H1 (cell line): ENCODE data around the gene RNF212.

Experiments
- CHD2 ChIP-seq: IDR thresholded peaks from 2 replicates; pipeline ENCODE4 v1.6.1; 2012; ENCODE audit warnings: low read length, improper control_type of control experiment
- CREB1 ChIP-seq: IDR thresholded peaks from 2 replicates; pipeline ENCODE4 v1.6.1; 2012; ENCODE audit warnings: inconsistent platforms
- CTBP2 ChIP-seq: IDR thresholded peaks from 2 replicates; pipeline ENCODE4 v1.7.0; 2011; ENCODE audit warnings: borderline replicate concordance, mild to moderate bottlenecking, moderate library complexity, mixed read lengths, low read length; ENCODE audit not compliant: insufficient read depth, insufficient read length
- CTCF ChIP-seq, 3 experiments: IDR thresholded peaks; 1 replicate in 2 of 3; 2 replicates in 1 of 3; pipeline versions ENCODE4 v1.5.1 to v1.6.1; 2011; ENCODE audit warnings: low read length in 3 of 3, mild to moderate bottlenecking in 3 of 3, inconsistent platforms in 2 of 3, low read depth in 1 of 3, moderate library complexity in 1 of 3; ENCODE audit not compliant: insufficient read depth in 1 of 3; ENCODE audit errors: control extremely low read depth in 1 of 3
- HDAC2 ChIP-seq, 2 experiments: fragments of 300-600 bp in 1 of 2; sonication (generic) in 1 of 2; IDR thresholded peaks; 2 replicates each; pipeline ENCODE4 v1.6.1; 2011 to 2012; ENCODE audit warnings: low read depth in 2 of 2, low read length in 2 of 2, mild to moderate bottlenecking in 2 of 2, moderate library complexity in 2 of 2, borderline replicate concordance in 1 of 2, inconsistent platforms in 1 of 2
- JUND ChIP-seq: IDR thresholded peaks from 2 replicates; pipeline ENCODE4 v1.6.1; 2011; ENCODE audit warnings: mild to moderate bottlenecking, improper control_type of control experiment, low read length
- NRF1 ChIP-seq: IDR thresholded peaks from 2 replicates; pipeline ENCODE4 v1.6.1; 2011; ENCODE audit warnings: mild to moderate bottlenecking, low read depth, low read length, improper control_type of control experiment
- POLR2A ChIP-seq, 2 experiments: IDR thresholded peaks; 1 replicate in 1 of 2; 2 replicates in 1 of 2; pipeline ENCODE4 v1.6.1; 2011; ENCODE audit warnings: low read depth in 2 of 2, low read length in 2 of 2, mild to moderate bottlenecking in 2 of 2; ENCODE audit errors: control extremely low read depth in 1 of 2
- RAD21 ChIP-seq, 2 experiments: IDR thresholded peaks in 1 of 2; conservative IDR thresholded peaks in 1 of 2; 2 replicates each; pipeline ENCODE4 v1.6.1; 2011; ENCODE audit warnings: low read depth in 2 of 2, low read length in 2 of 2, improper control_type of control experiment in 1 of 2, inconsistent platforms in 1 of 2, mild to moderate bottlenecking in 1 of 2, moderate library complexity in 1 of 2
- SP1 ChIP-seq: IDR thresholded peaks from 2 replicates; pipeline ENCODE4 v1.6.1; 2011; ENCODE audit warnings: low read depth, low read length
- SRF ChIP-seq: IDR thresholded peaks from 2 replicates; pipeline ENCODE4 v1.6.1; 2011; ENCODE audit warnings: mild to moderate bottlenecking, low read depth, low read length, moderate library complexity
- TCF12 ChIP-seq: IDR thresholded peaks from 2 replicates; pipeline ENCODE4 v1.6.1; 2011; ENCODE audit warnings: low read depth, mild to moderate bottlenecking, low read length
- YY1 ChIP-seq: IDR thresholded peaks from 2 replicates; pipeline ENCODE4 v1.6.1; 2011; ENCODE audit warnings: low read depth, mild to moderate bottlenecking, low read length

GRCh38 chr4:1099684-1100335, 13.6 kb downstream of the RNF212 start:
- no peak for TF ChIP-seq CTCF (IDR thresholded peaks at IDR 0.05; ENCODE audit: control extremely low read depth in 1 of 3, insufficient read depth in 1 of 3, low read depth in 1 of 3, low read length in 3 of 3)
- no peak for TF ChIP-seq SRF
- TF ChIP-seq HDAC2 (IDR thresholded peaks at IDR 0.05; ENCODE audit: borderline replicate concordance in 1 of 2, low read depth in 2 of 2, low read length in 2 of 2), result no peak
- no peak for TF ChIP-seq POLR2A (IDR thresholded peaks at IDR 0.05; ENCODE audit: control extremely low read depth in 1 of 2, low read depth in 2 of 2, low read length in 2 of 2)
- TF ChIP-seq CREB1, result no peak
- no peak for TF ChIP-seq CTBP2
- no peak for TF ChIP-seq JUND
- no peak for TF ChIP-seq NRF1
- TF ChIP-seq SP1, result no peak
- no peak for TF ChIP-seq YY1
- no peak for TF ChIP-seq RAD21 (IDR thresholded peaks at IDR 0.05 in 1 of 2, conservative IDR thresholded peaks at IDR 0.05 in 1 of 2; ENCODE audit: low read depth in 2 of 2, low read length in 2 of 2)
- TF ChIP-seq CHD2, result no peak
- no peak for TF ChIP-seq TCF12
